Activated CD8-positive, alpha-beta T cell treated with anti-CD3 and anti-CD28 coated beads for 36 hours (primary cell): ENCODE data around the gene ETF1. TPM values are rescaled to one million over a fixed set of nuclear protein-coding genes. Genes with fewer than 3 reads are reported as not detected.

Experiments
- ATAC-seq: fragments of 200-7000 bp; cut with Tn5 transposase; one replicate; pipeline ENCODE4 v1.10.0; 2021; ENCODE audit warnings: mild to moderate bottlenecking, moderate library complexity
- CTCF ChIA-PET: fragments of 350-600 bp; sonication (Branson Sonifier 250); formaldehyde crosslinking; loops from one replicate; lab custom pipeline; 2021; ENCODE audit warnings: antibody characterized with exemption; lab: Charles Lee
- POLR2A ChIA-PET: fragments of 350-600 bp; sonication (Branson Sonifier 250); formaldehyde crosslinking; loops from one replicate; lab custom pipeline; 2021; ENCODE audit warnings: antibody characterized with exemption; lab: Charles Lee
- DNase-seq: peaks from one replicate; pipeline ENCODE4 v3.0.0-alpha.2; 2020
- H3K27ac Mint-ChIP-seq: one replicate; pipeline ENCODE4 v1.8.0; 2021; ENCODE audit warnings: mild to moderate bottlenecking, mixed read lengths
- H3K27me3 Mint-ChIP-seq: one replicate; pipeline ENCODE4 v1.8.0; 2021; ENCODE audit warnings: mixed read lengths
- H3K36me3 Mint-ChIP-seq: one replicate; pipeline ENCODE4 v1.8.0; 2021; ENCODE audit warnings: low read depth, mixed read lengths
- H3K4me1 Mint-ChIP-seq: one replicate; pipeline ENCODE4 v1.8.0; 2021; ENCODE audit warnings: low read depth, mixed read lengths
- H3K4me3 Mint-ChIP-seq: one replicate; pipeline ENCODE4 v1.8.0; 2021; ENCODE audit warnings: mild to moderate bottlenecking, moderate library complexity, mixed read lengths
- H3K9me3 Mint-ChIP-seq: one replicate; pipeline ENCODE4 v1.8.0; 2021; ENCODE audit warnings: mixed read lengths
- CTCF ChIP-seq: fragments of 200-600 bp; IDR thresholded peaks from one replicate; pipeline ENCODE4 v1.8.0; 2022; ENCODE audit warnings: antibody characterized with exemption, mild to moderate bottlenecking
- intact Hi-C: fragments of 100-400 bp; cut with micrococcal nuclease; formaldehyde crosslinking; loops from one replicate; pipeline ENCODE4 v1.10.0; 2022
- total RNA-seq, 2 experiments: library from RNA; stranded (reverse); gene quantifications; one replicate each; pipeline ENCODE4 v1.2.3, GENCODE V29; 2021

The ETF1 gene
- total RNA-seq, 2 experiments from 2014 or later: 154 to 161 TPM

- peak overlapping the region; percentile 78 for H3K4me3 Mint-ChIP-seq
- no peaks in the 10 kb centered on the region for H3K9me3 Mint-ChIP-seq
- no peak overlapping the region for H3K27ac Mint-ChIP-seq
- DNase-seq (peak; percentile 85), ATAC-seq (peak; percentile 99)
- intact Hi-C loops: no loop called here
- H3K4me1 Mint-ChIP-seq: peaks cover 16% of the 10 kb centered on the region
- no peak for TF ChIP-seq CTCF
- ChIA-PET CTCF (interaction anchor here (0.9 to 2.6 kb wide), 4 partner anchors 12 to 42 kb away, joined by 3 to 10 read pairs (median 6); no protein-coding TSS in a partner anchor), POLR2A (interaction anchor here (0.6 to 2.4 kb wide), 5 partner anchors 10 to 802 kb away, joined by 4 to 9 read pairs (median 5); no protein-coding TSS in a partner anchor)
- no peaks in the 10 kb centered on the region for H3K36me3 Mint-ChIP-seq
- H3K27me3 Mint-ChIP-seq: peaks cover 22% of the 10 kb centered on the region
Observed at GRCh38 chr5:138491669-138492559, 51.1 kb downstream of the ETF1 start.

GRCh38 chr5:138491284-138491648 is 51.8 kb downstream of the ETF1 start:
- Mint-ChIP-seq H3K36me3 (no peaks in the 10 kb centered on the region), H3K27ac (no peak overlapping the region), H3K4me3 (peak overlapping the region; percentile 26), H3K9me3 (no peaks in the 10 kb centered on the region), H3K4me1 (peaks cover 16% of the 10 kb centered on the region), H3K27me3 (peaks cover 22% of the 10 kb centered on the region)
- ATAC-seq: no peak
- DNase-seq: no peak
- intact Hi-C loops: no loop called here
- TF ChIP-seq CTCF: no peak
- CTCF ChIA-PET: no interaction called here
- POLR2A ChIA-PET: no interaction called here

GRCh38 chr5:138490648-138491283 is 52.3 kb downstream of the ETF1 start:
- H3K4me3 Mint-ChIP-seq: peak overlapping the region; percentile 26
- peaks cover 22% of the 10 kb centered on the region for H3K27me3 Mint-ChIP-seq
- no peaks in the 10 kb centered on the region for H3K9me3 Mint-ChIP-seq
- intact Hi-C loops: no loop called here
- no peak for ATAC-seq
- peaks cover 16% of the 10 kb centered on the region for H3K4me1 Mint-ChIP-seq
- H3K36me3 Mint-ChIP-seq: no peaks in the 10 kb centered on the region
- no peak for DNase-seq
- TF ChIP-seq CTCF: no peak
- ChIA-PET CTCF (interaction anchor here (0.8 kb wide), 1 partner anchor 12 kb away, joined by 3 read pairs; no protein-coding TSS in a partner anchor), POLR2A (interaction anchor here (0.8 to 2.2 kb wide), 2 partner anchors 26 to 32 kb away, joined by 3 to 9 read pairs; partner anchors contain the start of gene EGR1)
- no peak overlapping the region for H3K27ac Mint-ChIP-seq

- H3K27ac Mint-ChIP-seq: no peak overlapping the region
- no peaks in the 10 kb centered on the region for H3K36me3 Mint-ChIP-seq
- DNase-seq (no peak), ATAC-seq (no peak)
- no peak overlapping the region for H3K4me3 Mint-ChIP-seq
- intact Hi-C loops: no loop called here
- TF ChIP-seq CTCF: no peak
- no peaks in the 10 kb centered on the region for H3K9me3 Mint-ChIP-seq
- ChIA-PET POLR2A (interaction anchor here (0.8 to 2.2 kb wide), 3 partner anchors 25 to 69 kb away, joined by 3 to 9 read pairs (median 3); partner anchors contain the start of gene EGR1), CTCF (interaction anchor here (0.6 to 1.4 kb wide), 3 partner anchors 13 to 15 kb away, joined by 3 read pairs; no protein-coding TSS in a partner anchor)
- peaks cover 22% of the 10 kb centered on the region for H3K27me3 Mint-ChIP-seq
- peaks cover 16% of the 10 kb centered on the region for H3K4me1 Mint-ChIP-seq
Observed at GRCh38 chr5:138489683-138490061, 53.4 kb downstream of the ETF1 start.
